Progenitor cell of endocrine pancreas (in vitro differentiated cells): ENCODE results near the gene KRTAP1-5. TPM values are rescaled to one million over a fixed set of nuclear protein-coding genes. Genes with fewer than 3 reads are reported as not detected.

ENCODE experiments used
- DNase-seq: peaks from one replicate; pipeline ENCODE4 v3.0.0; 2021; ENCODE audit warnings: low spot score; ENCODE audit not compliant: unreplicated experiment
- H3K27ac Mint-ChIP-seq: 2 replicates; pipeline ENCODE4 v1.8.0; 2021; ENCODE audit warnings: mild to moderate bottlenecking, moderate library complexity, mixed read lengths
- H3K27me3 Mint-ChIP-seq: 2 replicates; pipeline ENCODE4 v1.8.0; 2021; ENCODE audit warnings: mixed read lengths
- H3K36me3 Mint-ChIP-seq: 2 replicates; pipeline ENCODE4 v1.8.0; 2022; ENCODE audit warnings: mixed read lengths; ENCODE audit not compliant: insufficient read depth
- H3K4me1 Mint-ChIP-seq: 2 replicates; pipeline ENCODE4 v1.8.0; 2021; ENCODE audit warnings: low read depth, mixed read lengths
- H3K4me3 Mint-ChIP-seq: 2 replicates; pipeline ENCODE4 v1.8.0; 2021; ENCODE audit warnings: low read depth, mild to moderate bottlenecking, moderate library complexity, mixed read lengths
- H3K9me3 Mint-ChIP-seq: 2 replicates; pipeline ENCODE4 v1.8.0; 2021; ENCODE audit warnings: low read depth, mixed read lengths
- CTCF ChIP-seq: fragments of 200-600 bp; sonication (generic); IDR thresholded peaks from one replicate; pipeline ENCODE4 v1.5.0; 2021; ENCODE audit warnings: antibody characterized with exemption, mild to moderate bottlenecking; ENCODE audit not compliant: unreplicated experiment
- total RNA-seq: library from RNA; stranded (reverse); gene quantifications from 2 replicates; pipeline ENCODE4 v1.2.1, GENCODE V29; 2021

Gene KRTAP1-5
- total RNA-seq, 1 donor from 2014 or later, result not detected

DNA sequence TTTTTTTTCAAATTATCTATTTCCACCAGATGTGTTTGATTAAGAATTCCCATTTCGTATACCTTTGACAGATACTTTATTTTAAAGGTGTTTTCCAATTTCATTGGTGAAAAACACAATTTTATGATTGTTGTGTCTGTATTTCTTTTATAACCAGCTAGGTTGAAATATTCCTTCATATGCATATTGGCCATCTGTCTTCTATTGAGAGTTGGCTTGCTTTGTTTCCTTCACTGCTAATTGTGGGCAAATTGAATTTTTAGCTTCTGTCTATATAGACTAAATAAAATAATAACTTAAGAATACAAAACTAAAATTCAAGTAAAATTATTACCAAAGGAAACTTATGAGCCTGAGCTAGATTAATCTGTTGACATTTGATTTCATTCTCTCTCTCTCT, 31.9 kb downstream of the KRTAP1-5 start:
- no peak overlapping the region for H3K4me3 Mint-ChIP-seq
- H3K36me3 Mint-ChIP-seq, result no peaks in the 10 kb centered on the region
- H3K27ac Mint-ChIP-seq, result no peak overlapping the region
- no peak for DNase-seq
- H3K27me3 Mint-ChIP-seq, result no peaks in the 10 kb centered on the region
- TF ChIP-seq CTCF, result no peak
- H3K4me1 Mint-ChIP-seq, result peaks cover 11% of the 10 kb centered on the region
- peaks cover 3% of the 10 kb centered on the region for H3K9me3 Mint-ChIP-seq

DNA sequence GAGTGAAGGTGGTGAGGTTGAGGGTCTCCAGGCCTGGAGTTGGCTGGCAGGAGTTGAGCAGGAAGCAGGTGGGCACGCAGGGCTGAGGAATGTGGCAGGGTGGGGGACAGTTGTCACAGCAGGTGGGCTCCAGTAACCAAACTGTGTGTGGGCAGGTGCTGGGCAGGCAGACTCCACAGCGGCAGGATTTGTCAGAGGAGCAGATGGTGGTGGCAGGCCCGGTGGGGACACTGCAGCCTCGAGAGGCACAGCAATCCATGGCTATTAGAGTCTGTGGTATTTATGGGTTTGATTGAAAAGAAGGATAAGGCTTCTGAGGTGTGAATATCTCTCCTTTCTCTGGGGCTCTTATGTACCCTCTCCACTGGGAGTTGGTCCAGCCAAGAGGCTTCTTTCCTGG, 33.2 kb downstream of the KRTAP1-5 start, which contains the start of gene KRTAP3-3:
TSS of gene KRTAP3-3 (minus strand) at position 326 of the 400 bp plus-strand sequence. CDS start at position 259, 67 bp downstream.
- Mint-ChIP-seq H3K4me1 (peaks cover 11% of the 10 kb centered on the region), H3K27me3 (no peaks in the 10 kb centered on the region), H3K4me3 (no peak within 1 kb of the TSS), H3K27ac (peak within 1 kb of the TSS; percentile 35), H3K36me3 (no peaks in the 10 kb centered on the region), H3K9me3 (peaks cover 3% of the 10 kb centered on the region)
- TF ChIP-seq CTCF, result no peak
- no peak for DNase-seq

DNA sequence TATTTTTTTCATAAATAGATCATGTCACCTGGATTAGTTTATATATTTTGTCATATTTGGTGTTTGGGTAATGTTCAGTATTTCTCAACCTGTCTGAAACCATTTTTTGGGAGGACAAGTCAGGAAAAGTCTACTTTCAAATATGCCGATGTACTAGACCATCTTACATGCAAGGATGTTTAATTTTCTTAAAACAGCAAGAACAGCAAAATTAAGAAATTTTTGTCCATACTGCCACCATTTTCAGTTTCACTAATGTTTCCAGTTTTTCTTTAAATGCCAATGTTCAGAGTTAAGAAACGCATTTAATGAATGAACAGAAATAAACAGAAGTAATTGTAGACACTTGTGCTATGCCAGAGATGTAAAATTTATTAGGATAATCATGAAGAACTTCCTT, 33.9 kb downstream of the KRTAP1-5 start:
- no peaks in the 10 kb centered on the region for H3K36me3 Mint-ChIP-seq
- peaks cover 3% of the 10 kb centered on the region for H3K9me3 Mint-ChIP-seq
- no peak for DNase-seq
- H3K27me3 Mint-ChIP-seq, result no peaks in the 10 kb centered on the region
- peaks cover 11% of the 10 kb centered on the region for H3K4me1 Mint-ChIP-seq
- no peak for TF ChIP-seq CTCF
- H3K27ac Mint-ChIP-seq, result no peak overlapping the region
- H3K4me3 Mint-ChIP-seq, result no peak overlapping the region

GRCh38 chr17:40992666-40993065, 34.3 kb downstream of the KRTAP1-5 start:
- H3K4me1 Mint-ChIP-seq, result peaks cover 11% of the 10 kb centered on the region
- no peak for TF ChIP-seq CTCF
- no peak overlapping the region for H3K4me3 Mint-ChIP-seq
- no peak for DNase-seq
- H3K36me3 Mint-ChIP-seq, result no peaks in the 10 kb centered on the region
- peaks cover 3% of the 10 kb centered on the region for H3K9me3 Mint-ChIP-seq
- no peak overlapping the region for H3K27ac Mint-ChIP-seq
- H3K27me3 Mint-ChIP-seq, result no peaks in the 10 kb centered on the region

GRCh38 chr17:40986920-40987319, 40.1 kb downstream of the KRTAP1-5 start:
- H3K9me3 Mint-ChIP-seq, result peaks cover 3% of the 10 kb centered on the region
- no peak overlapping the region for H3K27ac Mint-ChIP-seq
- no peak overlapping the region for H3K4me3 Mint-ChIP-seq
- H3K36me3 Mint-ChIP-seq, result no peaks in the 10 kb centered on the region
- no peaks in the 10 kb centered on the region for H3K27me3 Mint-ChIP-seq
- peaks cover 3% of the 10 kb centered on the region for H3K4me1 Mint-ChIP-seq
- TF ChIP-seq CTCF, result no peak
- DNase-seq, result no peak
